DMS53 treated with DMSO at 0.1 percent for 48 hours (cell line): ENCODE measurements around the gene PF4V1.
"Not testable (repeated sequence)": the region's sequence is repeated elsewhere in the genome, so short reads cannot be mapped to it uniquely, and the experiment has no call there.

Experiments used
- DNase-seq: peaks from one replicate; lab custom pipeline; 2025; ENCODE audit not compliant: unreplicated experiment; lab: John Stamatoyannopoulos, UW

PF4V1 gene

DNA sequence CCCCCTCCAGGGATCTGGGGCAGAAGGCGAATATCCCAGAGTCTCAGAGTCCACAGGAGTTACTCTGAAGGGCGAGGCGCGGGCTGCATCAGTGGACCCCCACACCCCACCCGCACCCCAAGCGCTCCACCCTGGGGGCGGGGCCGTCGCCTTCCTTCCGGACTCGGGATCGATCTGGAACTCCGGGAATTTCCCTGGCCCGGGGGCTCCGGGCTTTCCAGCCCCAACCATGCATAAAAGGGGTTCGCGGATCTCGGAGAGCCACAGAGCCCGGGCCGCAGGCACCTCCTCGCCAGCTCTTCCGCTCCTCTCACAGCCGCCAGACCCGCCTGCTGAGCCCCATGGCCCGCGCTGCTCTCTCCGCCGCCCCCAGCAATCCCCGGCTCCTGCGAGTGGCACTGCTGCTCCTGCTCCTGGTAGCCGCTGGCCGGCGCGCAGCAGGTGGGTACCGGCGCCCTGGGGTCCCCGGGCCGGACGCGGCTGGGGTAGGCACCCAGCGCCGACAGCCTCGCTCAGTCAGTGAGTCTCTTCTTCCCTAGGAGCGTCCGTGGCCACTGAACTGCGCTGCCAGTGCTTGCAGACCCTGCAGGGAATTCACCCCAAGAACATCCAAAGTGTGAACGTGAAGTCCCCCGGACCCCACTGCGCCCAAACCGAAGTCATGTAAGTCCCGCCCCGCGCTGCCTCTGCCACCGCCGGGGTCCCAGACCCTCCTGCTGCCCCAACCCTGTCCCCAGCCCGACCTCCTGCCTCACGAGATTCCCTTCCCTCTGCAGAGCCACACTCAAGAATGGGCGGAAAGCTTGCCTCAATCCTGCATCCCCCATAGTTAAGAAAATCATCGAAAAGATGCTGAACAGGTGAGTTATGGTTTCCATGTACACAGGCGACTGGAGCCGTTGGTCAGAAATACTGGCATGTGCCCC is 16.3 kb downstream of the PF4V1 start, which contains the start of gene CXCL1:
CXCL1 (plus strand) TSS at position 264 of the 926 bp plus-strand sequence; CDS start at position 342, 78 bp downstream.
- no peak for DNase-seq

DNA sequence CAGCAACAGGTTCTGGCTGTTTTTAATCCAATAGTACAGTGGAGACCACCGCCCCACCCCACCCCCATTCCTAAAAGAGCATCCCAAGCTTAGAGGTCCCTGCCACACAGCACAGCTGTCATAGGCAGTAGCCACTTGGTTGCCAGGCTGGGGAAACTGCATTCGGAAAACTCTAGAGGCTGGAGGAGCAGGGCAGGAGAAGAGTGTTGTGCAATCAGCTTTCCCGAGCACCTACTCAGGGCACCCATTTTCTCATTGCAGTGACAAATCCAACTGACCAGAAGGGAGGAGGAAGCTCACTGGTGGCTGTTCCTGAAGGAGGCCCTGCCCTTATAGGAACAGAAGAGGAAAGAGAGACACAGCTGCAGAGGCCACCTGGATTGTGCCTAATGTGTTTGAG is 17.2 kb downstream of the PF4V1 start:
- DNase-seq, result peak; percentile 33

DNA sequence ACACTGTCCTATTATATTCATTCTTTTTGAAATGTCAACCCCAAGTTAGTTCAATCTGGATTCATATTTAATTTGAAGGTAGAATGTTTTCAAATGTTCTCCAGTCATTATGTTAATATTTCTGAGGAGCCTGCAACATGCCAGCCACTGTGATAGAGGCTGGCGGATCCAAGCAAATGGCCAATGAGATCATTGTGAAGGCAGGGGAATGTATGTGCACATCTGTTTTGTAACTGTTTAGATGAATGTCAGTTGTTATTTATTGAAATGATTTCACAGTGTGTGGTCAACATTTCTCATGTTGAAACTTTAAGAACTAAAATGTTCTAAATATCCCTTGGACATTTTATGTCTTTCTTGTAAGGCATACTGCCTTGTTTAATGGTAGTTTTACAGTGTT is 17.7 kb downstream of the PF4V1 start:
- no peak for DNase-seq

DNA sequence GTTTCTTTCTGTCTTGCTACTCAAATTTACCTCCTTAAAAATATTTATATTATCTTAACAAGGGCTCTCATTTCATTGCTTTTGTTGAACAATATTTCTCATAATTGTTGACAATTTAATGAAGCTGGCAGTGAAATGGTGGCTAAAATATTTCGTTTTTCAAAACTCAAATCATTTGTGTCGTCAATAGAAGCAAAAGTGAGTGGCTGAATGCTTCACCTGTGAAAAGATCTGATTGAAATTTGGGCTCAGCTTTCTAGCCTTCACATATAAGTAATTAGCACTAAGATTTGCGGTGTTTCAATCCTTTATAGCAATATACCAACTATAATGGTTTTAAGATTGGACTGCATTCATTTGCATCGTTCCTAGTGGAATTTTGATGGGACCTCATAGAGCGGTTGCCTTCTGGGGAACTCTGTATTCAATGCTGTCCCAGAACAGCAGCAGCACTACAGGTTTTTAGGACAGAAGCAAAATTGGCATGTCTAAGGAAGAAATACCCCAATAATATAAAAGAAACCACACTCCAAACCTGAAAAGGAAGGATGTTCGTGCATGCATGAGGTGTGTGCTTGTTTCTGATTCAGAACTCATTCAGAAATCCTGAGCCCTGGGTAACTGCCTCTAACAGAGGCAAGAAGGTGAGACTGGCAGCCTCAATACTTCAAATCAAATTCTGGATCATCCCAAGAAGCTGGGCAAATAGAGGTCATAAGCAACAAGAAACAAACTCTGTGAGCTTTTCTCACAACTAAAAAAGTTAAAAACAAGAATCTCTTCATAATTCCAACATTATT is 18.6 kb downstream of the PF4V1 start:
- no peak for DNase-seq

DNA sequence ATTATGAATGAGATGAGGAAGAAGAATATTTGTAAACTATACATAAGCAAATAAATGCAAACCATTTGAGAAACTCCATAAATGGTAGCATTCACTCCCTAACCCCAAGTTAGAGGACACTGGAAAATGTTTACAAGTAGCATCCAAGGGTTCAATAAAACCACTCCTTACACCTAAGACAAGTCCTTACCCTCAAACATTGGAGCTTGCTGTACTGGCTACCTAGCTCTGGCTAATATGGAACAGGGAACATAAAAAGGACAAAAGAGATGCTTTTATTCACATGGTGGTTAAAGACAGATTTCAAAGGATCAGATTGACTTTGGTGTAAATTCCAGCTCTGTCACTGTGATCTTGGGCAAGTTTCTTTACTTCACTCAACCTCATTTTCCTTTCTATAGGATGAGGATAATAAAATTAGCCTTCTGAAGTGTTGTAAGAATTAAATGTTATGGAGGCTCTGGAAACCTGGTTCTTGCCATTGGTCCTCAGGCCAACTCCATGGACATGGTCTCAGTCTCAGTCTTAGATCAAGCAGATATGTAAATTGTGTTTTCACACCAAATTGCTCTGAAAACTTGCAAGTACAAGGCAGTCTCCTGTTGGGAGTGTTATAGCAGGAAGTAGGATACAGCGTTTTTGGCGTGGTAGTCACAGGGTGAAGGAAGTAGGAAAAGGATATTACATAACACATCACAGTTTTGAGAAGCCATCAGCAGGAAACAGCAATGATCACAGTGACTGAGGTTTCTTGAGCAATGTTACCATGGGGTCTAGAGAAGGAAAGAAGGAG is 19.4 kb downstream of the PF4V1 start:
- DNase-seq, result no peak

DNA sequence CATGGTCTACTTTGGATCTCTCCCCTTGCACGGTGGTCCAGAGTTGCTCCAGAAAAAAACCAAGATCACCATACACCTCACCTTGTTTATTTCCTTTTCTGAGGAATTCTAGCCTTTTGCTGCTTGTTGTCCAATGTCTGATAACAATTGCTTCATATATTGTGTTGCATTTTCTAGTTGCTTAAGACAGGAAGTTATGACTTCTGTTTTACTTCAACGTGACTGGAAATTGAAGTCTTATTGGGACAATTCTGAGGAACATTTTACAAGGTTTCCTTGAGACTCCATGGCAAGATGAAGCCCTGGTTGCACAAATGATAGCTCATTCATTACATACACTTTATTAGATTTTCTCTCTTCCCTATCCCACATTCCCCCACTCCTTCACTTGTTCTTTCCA is 21.3 kb downstream of the PF4V1 start:
- no peak for DNase-seq

DNA sequence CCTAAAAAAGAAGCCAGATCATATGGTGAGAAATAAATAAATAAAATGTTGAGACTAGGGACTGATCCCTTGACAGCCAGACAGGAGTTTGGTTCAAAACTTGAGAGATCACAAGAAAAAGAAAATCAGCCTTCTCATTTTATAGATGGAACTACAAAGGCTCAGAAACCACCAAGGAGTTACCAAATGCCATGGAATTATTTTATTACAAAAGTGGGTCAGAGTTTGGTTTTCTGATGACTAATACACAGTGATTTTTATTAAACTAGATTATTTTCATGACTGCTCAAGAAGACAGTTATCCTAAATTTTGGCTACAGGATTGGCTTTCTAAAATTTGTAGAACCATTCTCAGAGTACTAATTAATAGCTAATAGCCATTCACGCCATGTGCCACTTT is 22.3 kb downstream of the PF4V1 start:
- DNase-seq, result no peak

DNA sequence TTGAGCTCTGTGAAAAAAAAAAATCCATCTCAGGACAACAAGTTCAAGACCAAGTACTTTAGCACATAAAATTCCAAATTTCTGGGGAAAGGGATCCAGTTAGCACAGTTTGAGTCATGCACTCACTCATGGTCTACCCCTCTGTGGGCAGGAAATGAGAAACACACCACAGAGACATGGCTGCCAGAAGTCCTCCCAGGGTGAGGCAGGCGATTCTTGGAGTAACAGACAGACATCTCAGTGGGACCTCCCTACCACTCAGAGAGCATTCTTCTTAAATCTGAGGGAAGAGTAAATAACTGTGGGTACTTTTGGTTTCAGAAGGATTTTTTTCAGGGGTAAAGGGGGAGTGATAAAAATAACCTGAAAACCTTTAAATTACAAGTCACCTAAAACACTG is 30.2 kb downstream of the PF4V1 start:
- no peak for DNase-seq

DNA sequence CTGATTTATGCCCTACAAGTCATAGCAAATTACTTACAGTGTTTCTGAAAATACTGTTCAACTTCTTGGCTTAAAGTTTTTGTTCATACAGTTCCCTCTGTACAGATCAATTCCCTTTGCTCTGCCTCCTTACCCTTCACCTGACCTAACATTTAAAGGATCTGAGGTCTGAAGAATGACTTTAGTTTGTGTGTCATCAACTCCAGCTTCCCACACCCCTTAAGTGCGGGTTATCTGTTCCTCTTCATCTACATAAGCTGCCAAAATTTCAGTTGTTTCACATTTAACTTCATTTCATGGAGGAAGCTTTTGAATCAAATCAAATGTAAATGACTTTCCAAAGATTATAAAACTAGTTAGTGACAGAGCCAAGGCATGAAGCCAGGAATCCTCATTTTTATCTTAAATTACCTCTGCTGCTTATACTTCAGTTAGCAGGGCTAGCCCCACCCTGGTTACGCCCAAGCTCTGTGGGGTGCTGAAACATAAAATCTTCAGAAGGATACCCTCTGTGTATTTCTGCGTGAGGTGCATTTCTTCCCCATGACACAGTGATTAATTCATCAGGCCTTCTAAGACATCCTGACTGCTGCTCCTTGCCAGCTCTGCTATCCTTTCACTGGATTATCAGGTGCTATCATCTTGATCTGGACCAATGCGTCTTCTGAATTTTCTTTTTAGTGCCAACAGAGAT is 32.6 kb downstream of the PF4V1 start:
- no peak for DNase-seq

DNA sequence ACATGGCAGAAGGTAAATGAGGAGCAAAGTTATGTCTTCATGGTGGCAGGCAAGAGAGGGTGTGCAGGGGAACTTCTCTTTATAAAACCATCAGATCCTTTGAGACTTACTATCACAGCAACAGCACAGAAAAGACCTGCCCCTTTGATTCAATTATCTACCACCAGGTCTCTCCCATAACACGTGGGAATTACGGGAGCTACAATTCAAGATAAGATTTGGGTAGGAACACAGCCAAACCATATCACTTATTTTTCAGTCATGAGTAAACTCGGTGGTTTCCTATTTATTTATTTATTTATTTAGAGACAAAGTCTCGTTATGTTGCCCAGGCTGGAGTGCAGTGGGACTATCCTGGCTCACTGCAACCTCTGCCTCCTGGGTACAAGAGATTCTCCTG is 38.2 kb downstream of the PF4V1 start:
- DNase-seq, result no peak

DNA sequence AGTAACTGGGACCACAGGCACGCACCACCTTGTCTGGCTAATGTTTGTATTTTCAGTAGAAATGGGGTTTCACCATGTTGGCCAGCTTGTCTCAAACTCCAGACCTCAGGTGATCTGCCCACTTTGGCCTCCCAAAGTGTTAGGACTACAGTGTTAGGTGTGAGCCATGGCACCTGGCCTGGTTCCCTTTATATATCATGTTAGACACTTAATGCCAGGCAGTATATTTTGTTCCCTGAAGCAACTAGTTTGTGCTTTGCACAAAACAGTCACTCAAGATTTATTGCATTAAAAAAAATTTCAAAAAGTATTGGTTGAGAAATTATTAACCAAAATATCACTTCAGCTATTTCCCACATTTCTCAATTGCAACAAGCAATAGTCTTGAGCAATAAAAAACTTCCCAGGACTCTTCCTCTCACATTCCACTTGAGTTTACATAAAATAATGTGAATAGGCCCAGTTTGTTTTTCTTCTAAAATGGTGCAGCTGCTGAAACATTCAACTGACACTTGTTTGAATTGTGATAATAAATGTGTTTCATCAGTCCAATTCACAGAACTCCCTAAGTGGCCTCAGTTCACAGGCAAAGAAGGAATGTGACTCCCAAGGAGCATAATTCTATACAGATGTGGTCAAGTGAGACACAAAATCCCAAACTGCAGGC is 38.8 kb downstream of the PF4V1 start:
- DNase-seq, result no peak

DNA sequence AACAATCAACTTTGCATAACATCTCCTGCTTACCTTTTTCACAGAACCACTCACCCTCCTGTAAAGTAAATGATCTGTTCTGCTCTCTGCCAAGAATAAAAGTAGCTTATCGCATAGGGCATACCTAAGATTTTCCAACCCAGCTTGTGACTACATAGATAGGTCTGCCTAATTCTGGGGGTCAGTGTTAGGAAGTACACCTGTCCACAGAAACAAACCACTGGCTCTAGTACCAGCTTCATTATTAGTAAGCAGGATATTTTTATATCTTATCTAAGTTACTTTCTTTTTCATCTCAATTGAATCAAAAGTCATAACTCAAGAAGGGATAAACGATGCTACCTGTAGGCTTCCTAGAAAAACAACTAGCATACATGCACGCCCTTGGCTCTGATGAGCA is 39.9 kb downstream of the PF4V1 start:
- DNase-seq, result no peak

DNA sequence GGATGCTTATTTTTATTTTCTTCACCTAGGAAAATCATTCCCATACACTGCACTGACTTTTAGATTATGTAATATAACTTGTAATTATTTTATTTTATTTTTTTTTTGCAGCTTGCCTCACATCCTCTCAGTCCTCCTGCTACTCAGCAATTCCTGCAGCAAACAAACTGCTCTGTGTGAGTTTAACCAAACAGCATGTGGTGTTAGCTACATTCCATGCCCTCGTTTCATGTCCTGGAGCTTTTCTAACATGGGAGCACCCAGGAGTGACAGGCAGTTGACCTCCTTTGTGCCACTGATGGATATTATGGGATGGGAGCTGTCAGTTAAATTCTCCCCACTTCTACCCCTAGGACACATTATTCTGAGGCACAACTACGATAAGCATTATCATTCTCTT is 40.9 kb downstream of the PF4V1 start:
- no peak for DNase-seq

DNA sequence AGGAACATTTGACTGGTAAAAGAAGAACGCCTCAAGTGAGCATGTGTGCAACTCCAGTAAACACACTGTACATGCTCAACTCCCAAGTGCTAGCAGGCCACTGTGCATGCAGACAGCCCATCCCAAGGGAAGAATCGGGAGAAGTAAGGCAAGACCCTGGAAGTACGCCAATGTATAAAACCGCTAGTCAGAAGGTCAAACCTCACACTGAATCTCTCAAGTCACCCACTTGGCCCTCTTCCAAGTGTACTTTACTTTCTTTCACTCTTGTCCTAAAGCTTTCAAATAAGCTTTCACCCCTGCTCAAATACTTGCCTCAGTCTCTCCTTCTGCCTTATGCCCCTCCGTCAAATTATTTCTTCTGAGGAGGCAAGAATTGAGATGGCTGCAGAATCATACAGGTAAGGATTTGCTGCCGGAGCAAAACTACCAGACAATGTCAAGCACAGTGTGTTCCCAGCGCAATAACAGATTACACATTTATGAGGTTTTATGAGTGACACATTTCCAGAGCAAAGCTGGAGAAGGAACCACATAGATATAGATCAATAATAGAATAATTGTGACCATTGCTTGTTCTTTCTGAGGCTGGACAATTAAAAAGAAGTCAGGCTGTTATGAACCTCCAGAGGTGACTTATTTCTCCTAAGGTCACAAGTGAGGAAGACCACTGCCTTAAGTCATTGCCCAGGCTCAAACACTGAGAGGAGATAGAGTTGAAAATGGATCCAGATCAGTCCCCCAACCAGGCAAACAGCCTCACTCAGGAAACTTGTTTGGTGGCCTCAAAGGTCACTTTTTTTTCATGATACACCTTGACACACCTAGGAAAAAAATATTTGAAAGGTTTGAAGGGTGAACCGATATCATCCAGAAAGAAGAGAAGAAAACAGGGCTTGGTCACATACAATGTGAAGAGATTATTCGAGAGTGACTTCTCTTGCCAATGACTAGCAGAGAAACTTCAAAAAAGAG is 42.4 kb downstream of the PF4V1 start:
- no peak for DNase-seq

DNA sequence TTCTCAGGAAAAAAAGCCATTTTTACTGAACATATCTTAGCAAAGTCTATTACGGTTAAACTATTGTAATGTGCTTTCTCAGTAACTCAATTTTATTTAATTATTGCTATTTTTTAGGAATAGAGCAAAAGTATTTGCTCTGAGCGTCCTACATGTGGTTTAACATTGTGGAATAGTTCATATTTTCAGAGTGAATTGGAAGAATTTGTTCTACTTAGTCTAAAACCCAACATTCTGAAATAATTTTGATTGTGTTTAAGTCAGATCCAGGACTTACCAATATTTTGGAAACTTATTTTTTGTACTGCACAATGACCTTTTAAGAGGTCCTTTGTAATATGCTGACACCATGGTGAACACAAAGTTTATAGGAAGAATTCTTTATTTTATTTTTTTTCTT is 43.3 kb downstream of the PF4V1 start:
- DNase-seq, result no peak

DNA sequence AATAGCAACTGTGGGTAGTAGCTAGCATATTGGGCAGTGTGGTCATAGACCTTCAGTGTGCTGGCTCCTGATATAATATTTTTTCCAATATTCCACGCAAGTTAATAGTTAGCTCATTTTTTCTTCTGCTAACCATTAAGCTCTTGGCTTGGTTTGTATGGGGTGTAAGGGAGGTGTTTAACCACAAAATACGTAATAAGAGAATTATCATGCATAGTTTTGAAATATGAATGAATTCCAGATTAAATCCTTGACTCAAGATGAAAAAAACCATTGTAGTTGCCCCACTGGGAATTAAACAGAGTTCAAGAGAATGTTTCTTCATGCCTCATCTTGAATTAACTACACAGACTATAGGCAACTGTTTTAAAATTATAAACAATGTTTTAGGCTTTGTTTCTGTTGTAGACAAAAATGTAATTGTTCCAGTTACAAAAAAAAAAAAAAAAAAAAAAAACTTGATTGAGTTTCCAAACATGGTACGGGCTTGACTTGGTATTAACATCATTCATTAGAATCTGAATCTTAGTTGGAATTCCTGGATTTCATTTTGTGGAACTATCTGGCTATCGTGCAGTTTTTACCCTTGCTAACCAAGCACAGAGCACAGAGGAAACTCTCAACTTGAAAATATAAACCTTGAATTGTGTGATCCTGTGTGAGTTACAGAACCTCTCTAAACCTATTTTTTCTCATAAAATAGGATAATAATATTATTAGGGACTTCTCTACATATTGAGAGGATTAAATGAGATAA is 44.5 kb downstream of the PF4V1 start:
- no peak for DNase-seq

DNA sequence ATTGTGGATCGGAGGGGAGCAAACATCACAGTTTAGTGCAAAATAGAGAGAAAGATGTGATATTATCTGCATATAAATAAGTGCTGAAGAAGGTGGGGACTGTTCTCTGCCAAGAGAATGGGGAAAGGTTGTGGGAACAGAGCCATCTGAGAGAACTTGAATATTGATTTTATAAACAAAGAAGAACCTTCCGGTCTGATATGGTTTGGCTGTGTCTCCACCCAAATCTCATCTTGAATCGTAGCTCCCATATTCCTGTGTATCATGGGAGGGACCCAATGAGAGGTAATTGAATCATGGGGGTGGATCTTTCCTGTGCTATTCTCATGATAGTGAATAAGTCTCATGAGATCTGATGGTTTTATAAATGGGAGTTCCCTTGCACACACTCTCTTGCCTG is 46.2 kb downstream of the PF4V1 start:
- DNase-seq, result not testable (repeated sequence)

DNA sequence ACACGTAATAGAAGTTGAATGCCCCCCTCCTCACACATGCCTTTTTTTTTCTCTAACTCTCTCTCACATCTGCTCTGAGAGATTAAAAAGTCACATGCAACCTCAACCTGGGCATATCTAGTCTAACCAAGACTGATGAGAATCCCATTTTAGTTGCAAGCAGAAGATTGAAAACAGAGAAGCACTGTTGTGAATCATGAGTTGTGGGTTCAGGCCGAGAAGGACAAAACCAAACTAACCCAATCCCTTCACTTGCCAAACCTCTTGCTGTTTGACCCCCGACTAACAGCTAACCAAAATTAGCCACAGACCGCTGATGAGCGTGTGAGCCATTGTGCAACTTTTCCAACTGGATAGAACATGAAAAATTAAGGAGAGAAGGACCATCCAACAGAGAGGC is 47.9 kb downstream of the PF4V1 start:
- DNase-seq, result no peak
